HL-60 (cell line): ENCODE results near the gene ASPDH.

ENCODE experiments used
- DNase-seq, 2 experiments: peaks; one replicate each; pipeline ENCODE4 v3.0.0-alpha.2; 2010 to 2020; ENCODE audit warnings: low read depth in 1 of 2, low spot score in 1 of 2
- H3K27ac ChIP-seq: fragments of 250-450 bp; sonication (Bioruptor Pico); replicated peaks from 2 replicates; pipeline ENCODE4 v1.5.1; 2020; ENCODE audit warnings: mild to moderate bottlenecking, moderate library complexity
- H3K27me3 ChIP-seq: fragments of 250-450 bp; sonication (Bioruptor Pico); 2 replicates; pipeline ENCODE4 v1.5.1; 2021; ENCODE audit warnings: mild to moderate bottlenecking, moderate library complexity; ENCODE audit not compliant: insufficient read depth, poor library complexity, severe bottlenecking
- H3K4me3 ChIP-seq: replicated peaks from 2 replicates; pipeline ENCODE4 v1.5.1; 2011; ENCODE audit warnings: mild to moderate bottlenecking, control low read depth, low read length; ENCODE audit not compliant: insufficient read depth
- GABPA ChIP-seq: IDR thresholded peaks from 2 replicates; pipeline ENCODE4 v1.6.1; 2012; ENCODE audit warnings: low read depth
- POLR2AphosphoS5 ChIP-seq: IDR thresholded peaks from 2 replicates; pipeline ENCODE4 v1.6.1; 2012; ENCODE audit warnings: low read depth
- SPI1 ChIP-seq: IDR thresholded peaks from 2 replicates; pipeline ENCODE4 v1.6.1; 2012; ENCODE audit warnings: low read depth, mild to moderate bottlenecking, borderline replicate concordance
- TF ChIP-seq, protein P1 (sequence below): IDR thresholded peaks from one replicate; pipeline ENCODE4 v1.5.1; 2011; ENCODE audit warnings: low read length, control low read depth, inconsistent platforms; ENCODE audit not compliant: insufficient read depth
- TF ChIP-seq, protein P2 (sequence below): IDR thresholded peaks from 2 replicates; pipeline ENCODE4 v1.6.1; 2012; ENCODE audit warnings: low read depth; ENCODE audit not compliant: insufficient replicate concordance

Gene ASPDH

GRCh38 chr19:50559636-50560035 is 45.9 kb upstream of the ASPDH start:
- peaks cover 2% of the 10 kb centered on the region for H3K27me3 ChIP-seq
- no peak overlapping the region for H3K4me3 ChIP-seq
- no peak overlapping the region for H3K27ac ChIP-seq
- TF ChIP-seq GABPA, result no peak
- TF ChIP-seq, protein P1, sequence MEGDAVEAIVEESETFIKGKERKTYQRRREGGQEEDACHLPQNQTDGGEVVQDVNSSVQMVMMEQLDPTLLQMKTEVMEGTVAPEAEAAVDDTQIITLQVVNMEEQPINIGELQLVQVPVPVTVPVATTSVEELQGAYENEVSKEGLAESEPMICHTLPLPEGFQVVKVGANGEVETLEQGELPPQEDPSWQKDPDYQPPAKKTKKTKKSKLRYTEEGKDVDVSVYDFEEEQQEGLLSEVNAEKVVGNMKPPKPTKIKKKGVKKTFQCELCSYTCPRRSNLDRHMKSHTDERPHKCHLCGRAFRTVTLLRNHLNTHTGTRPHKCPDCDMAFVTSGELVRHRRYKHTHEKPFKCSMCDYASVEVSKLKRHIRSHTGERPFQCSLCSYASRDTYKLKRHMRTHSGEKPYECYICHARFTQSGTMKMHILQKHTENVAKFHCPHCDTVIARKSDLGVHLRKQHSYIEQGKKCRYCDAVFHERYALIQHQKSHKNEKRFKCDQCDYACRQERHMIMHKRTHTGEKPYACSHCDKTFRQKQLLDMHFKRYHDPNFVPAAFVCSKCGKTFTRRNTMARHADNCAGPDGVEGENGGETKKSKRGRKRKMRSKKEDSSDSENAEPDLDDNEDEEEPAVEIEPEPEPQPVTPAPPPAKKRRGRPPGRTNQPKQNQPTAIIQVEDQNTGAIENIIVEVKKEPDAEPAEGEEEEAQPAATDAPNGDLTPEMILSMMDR, result no peak
- no peak for TF ChIP-seq SPI1
- TF ChIP-seq POLR2AphosphoS5, result no peak
- TF ChIP-seq, protein P2, sequence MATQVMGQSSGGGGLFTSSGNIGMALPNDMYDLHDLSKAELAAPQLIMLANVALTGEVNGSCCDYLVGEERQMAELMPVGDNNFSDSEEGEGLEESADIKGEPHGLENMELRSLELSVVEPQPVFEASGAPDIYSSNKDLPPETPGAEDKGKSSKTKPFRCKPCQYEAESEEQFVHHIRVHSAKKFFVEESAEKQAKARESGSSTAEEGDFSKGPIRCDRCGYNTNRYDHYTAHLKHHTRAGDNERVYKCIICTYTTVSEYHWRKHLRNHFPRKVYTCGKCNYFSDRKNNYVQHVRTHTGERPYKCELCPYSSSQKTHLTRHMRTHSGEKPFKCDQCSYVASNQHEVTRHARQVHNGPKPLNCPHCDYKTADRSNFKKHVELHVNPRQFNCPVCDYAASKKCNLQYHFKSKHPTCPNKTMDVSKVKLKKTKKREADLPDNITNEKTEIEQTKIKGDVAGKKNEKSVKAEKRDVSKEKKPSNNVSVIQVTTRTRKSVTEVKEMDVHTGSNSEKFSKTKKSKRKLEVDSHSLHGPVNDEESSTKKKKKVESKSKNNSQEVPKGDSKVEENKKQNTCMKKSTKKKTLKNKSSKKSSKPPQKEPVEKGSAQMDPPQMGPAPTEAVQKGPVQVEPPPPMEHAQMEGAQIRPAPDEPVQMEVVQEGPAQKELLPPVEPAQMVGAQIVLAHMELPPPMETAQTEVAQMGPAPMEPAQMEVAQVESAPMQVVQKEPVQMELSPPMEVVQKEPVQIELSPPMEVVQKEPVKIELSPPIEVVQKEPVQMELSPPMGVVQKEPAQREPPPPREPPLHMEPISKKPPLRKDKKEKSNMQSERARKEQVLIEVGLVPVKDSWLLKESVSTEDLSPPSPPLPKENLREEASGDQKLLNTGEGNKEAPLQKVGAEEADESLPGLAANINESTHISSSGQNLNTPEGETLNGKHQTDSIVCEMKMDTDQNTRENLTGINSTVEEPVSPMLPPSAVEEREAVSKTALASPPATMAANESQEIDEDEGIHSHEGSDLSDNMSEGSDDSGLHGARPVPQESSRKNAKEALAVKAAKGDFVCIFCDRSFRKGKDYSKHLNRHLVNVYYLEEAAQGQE, result no peak
- DNase-seq, result no peak

DNA sequence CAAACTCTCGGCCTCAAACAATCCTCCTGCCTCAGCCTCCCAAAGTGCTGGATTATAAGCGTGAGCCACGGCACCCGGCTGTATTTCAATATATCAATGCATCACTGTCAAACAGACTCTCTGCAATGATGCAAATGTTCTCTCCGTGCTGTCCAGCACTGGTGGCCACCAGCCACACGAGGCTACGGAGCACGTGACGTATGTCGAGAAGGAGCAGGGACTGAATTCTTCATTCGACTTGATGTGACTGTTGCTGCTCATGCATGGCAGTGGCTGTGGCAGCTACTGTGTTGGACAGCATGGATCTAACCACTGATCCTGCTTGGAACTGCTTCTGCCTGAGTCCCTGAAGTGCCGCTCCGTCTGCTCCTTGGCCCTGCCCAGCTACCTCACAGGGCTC is 44.7 kb upstream of the ASPDH start:
- H3K27ac ChIP-seq, result no peak overlapping the region
- H3K27me3 ChIP-seq, result no peaks in the 10 kb centered on the region
- DNase-seq, result no peak
- H3K4me3 ChIP-seq, result no peak overlapping the region
- TF ChIP-seq, protein P2, result no peak
- TF ChIP-seq GABPA, result no peak
- no peak for TF ChIP-seq SPI1
- TF ChIP-seq, protein P1, result no peak
- TF ChIP-seq POLR2AphosphoS5, result no peak

DNA sequence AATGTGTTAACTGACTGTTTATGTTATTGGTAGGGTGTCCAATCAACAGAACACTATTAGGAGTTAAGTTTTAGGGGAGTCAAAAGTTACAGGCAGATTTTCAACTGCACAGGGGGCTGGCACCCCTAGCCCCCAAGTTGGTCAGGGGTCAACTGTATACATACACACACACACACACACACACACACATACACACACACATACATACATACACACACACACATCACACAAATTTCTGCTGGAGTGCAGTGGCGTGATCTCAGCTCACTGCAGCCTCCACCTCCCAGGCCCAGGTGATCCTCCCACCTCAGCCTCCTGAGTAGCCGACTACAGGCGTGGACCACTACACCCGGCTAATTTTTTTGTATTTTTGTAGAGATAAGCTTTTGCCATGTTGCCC is 44.3 kb upstream of the ASPDH start:
- H3K4me3 ChIP-seq, result no peak overlapping the region
- TF ChIP-seq POLR2AphosphoS5 (no peak), GABPA (no peak), SPI1 (no peak)
- TF ChIP-seq, protein P2, result no peak
- TF ChIP-seq, protein P1, result no peak
- H3K27ac ChIP-seq, result no peak overlapping the region
- no peak for DNase-seq
- no peaks in the 10 kb centered on the region for H3K27me3 ChIP-seq
